Endothelial cell of umbilical vein (primary cell): ENCODE measurements around the gene TMEM59L. TPM values are rescaled to one million over a fixed set of nuclear protein-coding genes. Genes with fewer than 3 reads are reported as not detected.

Experiments
- BruUV-seq: library from RNA; stranded (reverse); fragments of 400-500 nt; replicated peaks from 2 replicates; lab custom pipeline; 2021; lab: Mats Ljungman, UMichigan
- CTCF ChIA-PET: fragments of 300-600, 350-600 bp; sonication (Branson Sonifier 250); formaldehyde crosslinking; loops from one replicate; lab custom pipeline; 2021; ENCODE audit warnings: antibody characterized with exemption, inconsistent platforms; lab: Charles Lee
- POLR2A ChIA-PET: fragments of 300-600, 350-600 bp; sonication (Branson Sonifier 250); formaldehyde crosslinking; loops from one replicate; lab custom pipeline; 2021; ENCODE audit warnings: antibody characterized with exemption, inconsistent platforms; lab: Charles Lee
- DNase-seq: peaks from one replicate; pipeline ENCODE4 v3.0.0-alpha.2; 2011; ENCODE audit warnings: low read depth, low spot score
- FAIRE-seq: peaks from 2 replicates; lab custom pipeline; 2011; peaks lifted over from hg19 to GRCh38; lab: Jason Lieb, UNC
- H2AFZ ChIP-seq: 2 replicates; pipeline ENCODE4 v1.6.0; 2012; ENCODE audit warnings: low read depth, low read length, control low read depth, inconsistent platforms
- H3K27ac ChIP-seq: 2 replicates; pipeline ENCODE4 v1.5.1; 2011; ENCODE audit warnings: low read depth, mild to moderate bottlenecking, control low read depth, low read length, moderate library complexity; ENCODE audit not compliant: insufficient read depth
- H3K27me3 ChIP-seq, 2 experiments: 2 replicates each; pipeline versions ENCODE4 v1.6.0 to v1.6.1; 2011; ENCODE audit warnings: low read length in 2 of 2, mixed read lengths in 1 of 2; ENCODE audit not compliant: control insufficient read depth in 2 of 2, insufficient read depth in 2 of 2
- H3K36me3 ChIP-seq, 2 experiments: 2 replicates in 1 of 2; 3 replicates in 1 of 2; pipeline ENCODE4 v1.5.1; 2011; ENCODE audit warnings: low read length in 2 of 2, mild to moderate bottlenecking in 1 of 2, moderate library complexity in 1 of 2; ENCODE audit not compliant: control insufficient read depth in 2 of 2, insufficient read depth in 2 of 2; ENCODE audit errors: extremely low read depth in 1 of 2
- H3K4me1 ChIP-seq: 3 replicates; pipeline ENCODE4 v1.5.1; 2011; ENCODE audit warnings: mild to moderate bottlenecking, low read length; ENCODE audit not compliant: control insufficient read depth, insufficient read depth; ENCODE audit errors: extremely low read depth
- H3K4me2 ChIP-seq: 2 replicates; pipeline ENCODE4 v1.6.1; 2011; ENCODE audit warnings: low read length, control low read depth, mixed read lengths; ENCODE audit not compliant: insufficient read depth
- H3K4me3 ChIP-seq, 3 experiments: fragments of 200-600 bp in 1 of 3; sonication (generic), shearing (Covaris generic) in 1 of 3; replicated peaks in 1 of 3; 2 replicates each; pipeline ENCODE4 v1.5.1; 2011 to 2016; ENCODE audit warnings: control low read depth in 3 of 3, low read length in 3 of 3, mild to moderate bottlenecking in 2 of 3, inconsistent platforms in 1 of 3, low read depth in 1 of 3, moderate library complexity in 1 of 3; ENCODE audit not compliant: insufficient read depth in 1 of 3
- H3K79me2 ChIP-seq: 2 replicates; pipeline ENCODE4 v1.6.0; 2012; ENCODE audit warnings: low read length, inconsistent platforms; ENCODE audit not compliant: control insufficient read depth, insufficient read depth
- H3K9ac ChIP-seq: replicated peaks from 2 replicates; pipeline ENCODE3; 2011; ENCODE audit warnings: low read length, control low read depth; ENCODE audit not compliant: insufficient read depth; ENCODE audit errors: extremely low read depth
- H3K9me1 ChIP-seq: replicated peaks from 3 replicates; pipeline ENCODE4 v1.6.0; 2011; ENCODE audit warnings: mild to moderate bottlenecking, low read length; ENCODE audit not compliant: control insufficient read depth, insufficient read depth; ENCODE audit errors: extremely low read depth
- H3K9me3 ChIP-seq: replicated peaks from 2 replicates; pipeline ENCODE4 v1.5.1; 2012; ENCODE audit warnings: low read length, inconsistent platforms; ENCODE audit not compliant: control insufficient read depth, insufficient read depth
- H4K20me1 ChIP-seq: replicated peaks from 2 replicates; pipeline ENCODE3; 2011; ENCODE audit warnings: mild to moderate bottlenecking, low read length; ENCODE audit not compliant: control insufficient read depth, insufficient read depth; ENCODE audit errors: extremely low read depth
- EZH2 ChIP-seq: IDR thresholded peaks from 2 replicates; pipeline ENCODE4 v1.6.1; 2012; ENCODE audit warnings: borderline replicate concordance, low read depth, mild to moderate bottlenecking, moderate library complexity, low read length, inconsistent platforms; ENCODE audit not compliant: severe bottlenecking
- FOS ChIP-seq: IDR thresholded peaks from 2 replicates; pipeline ENCODE4 v1.6.1; 2011; ENCODE audit warnings: mild to moderate bottlenecking, low read length, moderate library complexity, borderline replicate concordance; ENCODE audit not compliant: insufficient read depth
- POLR2AphosphoS5 ChIP-seq: IDR thresholded peaks from 2 replicates; pipeline ENCODE4 v1.6.1; 2012; ENCODE audit warnings: low read depth, mild to moderate bottlenecking, control low read depth, low read length, moderate library complexity; ENCODE audit not compliant: insufficient read depth
- dilution Hi-C: fragments of 300-500 bp; cut with MboI; formaldehyde crosslinking; loops from one replicate; pipeline ENCODE4 v1.15.0; 2019; ENCODE audit warnings: low sequenced_read_pairs; ENCODE audit not compliant: extremely low pct_ligation_motif_present
- intact Hi-C: fragments of 100-400 bp; cut with micrococcal nuclease; formaldehyde crosslinking; loops from one replicate; pipeline ENCODE4 v1.10.0; 2022
- polyA plus RNA-seq, 4 experiments: library from polyadenylated mRNA; depleted of rRNA in 3 of 4; stranded (reverse) in 3 of 4; unstranded in 1 of 4; fragments of >200 nt; gene quantifications; 2 replicates each; pipeline versions ENCODE4 v1.2.1 to v1.2.3, GENCODE V29; 2011 to 2012; ENCODE audit warnings: missing spikeins in 1 of 4
- total RNA-seq: library from RNA; stranded (reverse); gene quantifications from 2 replicates; pipeline ENCODE4 v1.2.3, GENCODE V29; 2021

The TMEM59L gene
- total and polyA plus RNA-seq, 2 donors (not counting 3 experiments of a cell fraction or from before 2014, with no cell fraction given), result 0.43 to 0.97 TPM

GRCh38 chr19:18606281-18607225 lies 6.1 kb upstream of the TMEM59L start, which contains the start of gene CRLF1:
CRLF1 (minus strand) TSS chr19:18606799; CDS start chr19:18606656, 143 bp downstream.
- POLR2A ChIA-PET, result no interaction called here
- H3K9me1 ChIP-seq, result no peaks in the 10 kb centered on the region
- no peaks in the 10 kb centered on the region for H3K79me2 ChIP-seq
- H4K20me1 ChIP-seq, result no peaks in the 10 kb centered on the region
- H2AFZ ChIP-seq, result no peak within 1 kb of the TSS
- H3K36me3 ChIP-seq, result no peaks in the 10 kb centered on the region
- H3K9ac ChIP-seq, result no peak within 1 kb of the TSS
- no peak within 1 kb of the TSS for H3K4me3 ChIP-seq
- FAIRE-seq (no peak), DNase-seq (no peak)
- no peak within 1 kb of the TSS for H3K27ac ChIP-seq
- H3K27me3 ChIP-seq, result peaks cover 64 to 75% of the 10 kb centered on the region in 2 experiments
- intact Hi-C loops, result no loop called here
- CTCF ChIA-PET, result interaction anchor here (1.5 kb wide), 1 partner anchor 13 kb away, joined by 5 read pairs; no protein-coding TSS in a partner anchor
- dilution Hi-C loops, result no loop called here
- no peak within 1 kb of the TSS for H3K4me2 ChIP-seq
- BruUV-seq, result no TSS peak
- no peaks in the 10 kb centered on the region for H3K9me3 ChIP-seq
- peaks cover 8% of the 10 kb centered on the region for H3K4me1 ChIP-seq
- TF ChIP-seq FOS (no peak), EZH2 (peak; percentile 94), POLR2AphosphoS5 (no peak)

- no peak for FAIRE-seq
- no peaks in the 10 kb centered on the region for H3K9me3 ChIP-seq
- H3K36me3 ChIP-seq, result no peaks in the 10 kb centered on the region
- H3K27me3 ChIP-seq, result peaks cover 73 to 83% of the 10 kb centered on the region in 2 experiments
- no peaks in the 10 kb centered on the region for H4K20me1 ChIP-seq
- H3K79me2 ChIP-seq, result no peaks in the 10 kb centered on the region
- TF ChIP-seq EZH2 (peak; percentile 98), POLR2AphosphoS5 (no peak)
- ChIA-PET CTCF (interaction anchor here (1.5 kb wide), 1 partner anchor 14 kb away, joined by 5 read pairs; no protein-coding TSS in a partner anchor), POLR2A (no interaction called here)
- no peak overlapping the region for H3K4me3 ChIP-seq
- no peaks in the 10 kb centered on the region for H3K9me1 ChIP-seq
- DNase-seq, result no peak
- H3K4me2 ChIP-seq, result no peak overlapping the region
- H3K9ac ChIP-seq, result no peak overlapping the region
- no peak overlapping the region for H3K27ac ChIP-seq
- dilution Hi-C loops, result no loop called here
- no TSS peak for BruUV-seq
- H2AFZ ChIP-seq, result no peak overlapping the region
- H3K4me1 ChIP-seq, result peaks cover 13% of the 10 kb centered on the region
- intact Hi-C loops, result no loop called here
Measured at GRCh38 chr19:18607226-18608101, 5.2 kb upstream of the TMEM59L start.
